HG02588 (cell line): ENCODE results near the gene VSTM2L.
"Not testable (repeated sequence)": the region's sequence is repeated elsewhere in the genome, so short reads cannot be mapped to it uniquely, and the experiment has no call there.

Source experiments
- ATAC-seq: cut with Tn5 transposase; IDR thresholded peaks from one replicate; pipeline ENCODE4 v1.9.1; 2021; ENCODE audit warnings: mild to moderate bottlenecking, moderate library complexity; ENCODE audit not compliant: unreplicated experiment

VSTM2L gene

GRCh38 chr20:37961066-37961465 lies 58.1 kb downstream of the VSTM2L start:
- no peak for ATAC-seq

GRCh38 chr20:37963483-37963882 lies 60.6 kb downstream of the VSTM2L start:
- ATAC-seq, result not testable (repeated sequence)

GRCh38 chr20:37968841-37969401 lies 66.0 kb downstream of the VSTM2L start:
- no peak for ATAC-seq

- ATAC-seq, result no peak
These were observed 67.3 kb downstream of the VSTM2L start for GRCh38 chr20:37969949-37970855.

- ATAC-seq, result no peak
These were observed 67.9 kb downstream of the VSTM2L start for GRCh38 chr20:37970856-37971245.

DNA sequence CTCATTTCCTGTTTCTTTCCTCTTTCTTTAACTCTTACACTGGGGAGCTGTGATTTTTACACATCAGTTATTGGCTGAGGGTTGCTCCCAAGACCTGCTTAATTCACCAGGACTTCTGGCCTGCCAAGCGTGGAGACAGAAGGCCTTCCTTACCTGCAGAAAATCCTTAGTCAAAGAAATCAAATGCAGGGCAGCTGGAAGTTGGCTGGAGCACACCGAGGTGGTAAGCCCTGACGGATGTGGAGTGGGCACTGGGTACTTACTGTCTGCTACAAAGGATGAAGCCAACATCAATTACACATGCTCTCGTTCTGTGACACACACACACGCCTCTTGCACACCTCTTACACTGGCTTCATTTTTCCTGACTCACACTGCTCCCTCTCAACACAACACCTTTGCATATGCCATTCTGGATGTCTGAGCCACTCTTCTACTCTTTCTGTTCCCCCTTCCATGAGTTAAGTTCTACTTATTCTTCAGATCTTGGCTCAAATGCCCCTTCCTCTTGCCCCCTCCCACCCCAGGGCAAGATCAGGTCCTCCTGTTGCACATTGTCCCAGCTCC lies 68.7 kb downstream of the VSTM2L start:
- no peak for ATAC-seq

- ATAC-seq, result no peak
These were observed 69.5 kb downstream of the VSTM2L start for GRCh38 chr20:37972256-37973058.

- no peak for ATAC-seq
These were observed 70.4 kb downstream of the VSTM2L start for GRCh38 chr20:37973059-37973910.

GRCh38 chr20:37976887-37977286 lies 74.0 kb downstream of the VSTM2L start:
- no peak for ATAC-seq

- ATAC-seq, result no peak
These were observed 74.4 kb downstream of the VSTM2L start for GRCh38 chr20:37977338-37977737.

DNA sequence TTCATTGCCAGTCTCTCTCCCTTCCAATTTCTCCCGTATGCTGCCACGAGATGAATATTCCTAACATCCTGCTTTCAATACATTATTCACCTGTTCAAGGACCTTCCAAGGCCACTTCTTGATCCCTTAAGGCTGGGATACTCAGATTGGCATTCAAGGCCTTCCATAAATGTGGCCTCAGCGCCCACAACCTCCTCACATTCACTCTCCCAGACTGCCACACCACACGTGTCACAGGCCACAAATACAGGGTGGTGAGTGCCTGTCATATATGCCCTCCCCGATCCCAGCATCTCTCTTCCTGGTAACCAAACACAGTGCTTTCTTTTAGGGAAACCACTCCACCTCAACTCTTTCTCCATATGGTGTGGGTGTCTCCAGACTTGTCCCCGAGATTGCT lies 74.9 kb downstream of the VSTM2L start:
- ATAC-seq, result no peak

DNA sequence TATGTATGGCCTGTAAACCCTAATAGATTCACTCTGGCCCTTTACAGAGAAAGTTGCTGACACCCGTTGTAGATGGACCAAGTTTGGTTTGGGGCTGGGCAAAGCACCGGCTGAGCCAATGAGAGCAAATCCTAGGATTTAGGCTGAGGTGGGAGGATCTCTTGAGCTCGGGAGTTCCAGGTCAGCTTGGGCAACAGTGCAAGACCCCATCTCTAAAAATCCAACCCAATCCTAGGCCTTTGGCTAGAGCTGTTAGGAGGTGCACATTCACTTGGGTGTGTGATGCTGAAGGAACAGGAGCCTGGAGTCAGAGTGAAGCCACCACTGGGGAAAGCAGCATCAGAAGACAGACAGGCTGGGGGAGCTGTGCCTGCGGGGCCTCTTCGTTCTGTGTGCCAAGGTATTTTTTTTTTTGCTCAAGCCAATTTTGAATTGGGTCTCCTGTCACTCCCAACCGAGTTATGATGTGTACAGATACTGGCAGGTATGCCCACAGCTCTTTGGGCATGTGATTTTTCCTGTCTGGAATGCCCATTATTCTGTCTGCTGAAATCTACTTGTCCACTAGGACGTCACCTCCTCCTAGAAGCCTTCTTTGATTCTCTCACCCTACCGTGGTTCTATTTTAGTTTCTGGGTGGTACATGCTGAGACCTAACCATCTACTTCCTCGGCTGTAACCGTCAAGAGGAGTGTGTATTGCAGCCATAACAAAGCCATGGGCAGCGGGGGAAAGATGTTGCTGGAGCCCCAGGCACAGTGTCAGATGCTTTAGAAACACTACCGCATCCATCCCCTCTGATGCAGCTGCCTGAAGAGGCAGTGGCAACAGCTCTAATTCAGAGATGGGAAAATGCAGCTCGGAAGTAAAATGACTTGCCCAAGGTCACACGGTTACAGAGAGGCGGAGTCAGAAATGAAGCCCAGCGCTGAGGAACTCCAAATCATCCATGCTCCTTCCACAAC lies 76.4 kb downstream of the VSTM2L start:
- no peak for ATAC-seq

DNA sequence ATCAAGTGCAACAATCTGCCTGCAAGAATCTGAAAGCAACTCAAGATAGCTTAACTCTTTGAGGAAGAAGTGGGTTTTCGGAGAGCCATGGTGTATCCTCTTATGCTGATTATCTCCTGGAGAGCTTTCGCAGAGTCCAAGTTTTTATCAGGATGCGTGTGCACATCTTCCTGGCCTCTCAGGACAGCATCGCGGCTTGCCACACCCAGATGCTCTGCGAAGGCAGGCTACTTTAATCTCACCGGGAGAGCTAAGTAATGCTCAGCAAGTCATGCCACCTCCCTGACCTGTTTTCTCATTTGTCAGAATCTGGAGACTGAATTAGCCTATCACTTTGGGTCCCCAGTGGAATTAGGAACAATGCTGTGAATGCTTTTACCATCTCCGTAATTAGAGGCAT lies 77.5 kb downstream of the VSTM2L start:
- ATAC-seq, result no peak

- no peak for ATAC-seq
These were observed 77.9 kb downstream of the VSTM2L start for GRCh38 chr20:37980876-37981275.

DNA sequence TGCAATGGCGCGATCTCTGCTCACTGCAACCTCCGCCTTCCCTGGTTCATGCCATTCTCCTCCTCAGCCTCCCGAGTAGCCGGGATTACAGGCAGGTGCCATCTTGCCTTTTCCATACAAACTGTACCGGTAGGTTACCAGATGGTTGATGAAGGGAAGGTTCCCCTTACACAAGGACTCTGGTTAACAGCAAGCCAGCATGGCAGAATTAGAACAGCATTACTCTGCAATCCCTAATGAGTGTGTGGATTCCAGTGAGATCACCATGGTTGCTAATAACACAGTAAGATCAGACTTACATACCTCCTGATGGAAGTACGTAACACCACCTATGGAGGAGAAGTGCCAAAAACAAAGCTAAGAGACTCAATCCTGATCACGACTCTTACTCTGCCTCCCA lies 78.6 kb downstream of the VSTM2L start:
- no peak for ATAC-seq

DNA sequence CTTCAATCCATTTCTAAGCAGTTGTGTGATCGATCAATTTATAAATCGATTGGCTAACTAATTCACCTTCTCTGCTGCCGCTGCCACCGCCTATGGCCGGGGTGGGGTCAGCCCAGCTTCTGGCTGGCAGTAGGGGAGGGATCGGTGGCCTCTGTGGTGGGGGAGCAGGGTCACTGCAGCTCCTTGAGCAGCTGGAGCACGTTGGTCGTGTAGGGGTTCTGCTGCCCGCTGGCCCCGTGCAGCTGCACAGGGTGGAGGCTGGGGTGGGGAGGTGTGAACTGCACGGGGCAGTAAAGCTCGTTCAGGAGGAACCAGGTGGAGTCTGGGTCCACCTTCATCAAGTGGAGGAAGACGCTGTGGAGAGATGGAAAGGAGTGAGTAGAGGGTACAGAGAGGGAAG lies 80.4 kb downstream of the VSTM2L start:
- ATAC-seq, result no peak

GRCh38 chr20:37984018-37984785 lies 81.3 kb downstream of the VSTM2L start:
- no peak for ATAC-seq

- ATAC-seq, result no peak
These were observed 83.3 kb downstream of the VSTM2L start for GRCh38 chr20:37986044-37986858.
